ENCODE measurements around the gene DDX50. TPM values are rescaled to one million over a fixed set of nuclear protein-coding genes. Genes with fewer than 3 reads are reported as not detected.

Gene DDX50, protein sequence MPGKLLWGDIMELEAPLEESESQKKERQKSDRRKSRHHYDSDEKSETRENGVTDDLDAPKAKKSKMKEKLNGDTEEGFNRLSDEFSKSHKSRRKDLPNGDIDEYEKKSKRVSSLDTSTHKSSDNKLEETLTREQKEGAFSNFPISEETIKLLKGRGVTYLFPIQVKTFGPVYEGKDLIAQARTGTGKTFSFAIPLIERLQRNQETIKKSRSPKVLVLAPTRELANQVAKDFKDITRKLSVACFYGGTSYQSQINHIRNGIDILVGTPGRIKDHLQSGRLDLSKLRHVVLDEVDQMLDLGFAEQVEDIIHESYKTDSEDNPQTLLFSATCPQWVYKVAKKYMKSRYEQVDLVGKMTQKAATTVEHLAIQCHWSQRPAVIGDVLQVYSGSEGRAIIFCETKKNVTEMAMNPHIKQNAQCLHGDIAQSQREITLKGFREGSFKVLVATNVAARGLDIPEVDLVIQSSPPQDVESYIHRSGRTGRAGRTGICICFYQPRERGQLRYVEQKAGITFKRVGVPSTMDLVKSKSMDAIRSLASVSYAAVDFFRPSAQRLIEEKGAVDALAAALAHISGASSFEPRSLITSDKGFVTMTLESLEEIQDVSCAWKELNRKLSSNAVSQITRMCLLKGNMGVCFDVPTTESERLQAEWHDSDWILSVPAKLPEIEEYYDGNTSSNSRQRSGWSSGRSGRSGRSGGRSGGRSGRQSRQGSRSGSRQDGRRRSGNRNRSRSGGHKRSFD
- 81.1 and 86.1 TPM in 2 replicates for total RNA-seq

DNA sequence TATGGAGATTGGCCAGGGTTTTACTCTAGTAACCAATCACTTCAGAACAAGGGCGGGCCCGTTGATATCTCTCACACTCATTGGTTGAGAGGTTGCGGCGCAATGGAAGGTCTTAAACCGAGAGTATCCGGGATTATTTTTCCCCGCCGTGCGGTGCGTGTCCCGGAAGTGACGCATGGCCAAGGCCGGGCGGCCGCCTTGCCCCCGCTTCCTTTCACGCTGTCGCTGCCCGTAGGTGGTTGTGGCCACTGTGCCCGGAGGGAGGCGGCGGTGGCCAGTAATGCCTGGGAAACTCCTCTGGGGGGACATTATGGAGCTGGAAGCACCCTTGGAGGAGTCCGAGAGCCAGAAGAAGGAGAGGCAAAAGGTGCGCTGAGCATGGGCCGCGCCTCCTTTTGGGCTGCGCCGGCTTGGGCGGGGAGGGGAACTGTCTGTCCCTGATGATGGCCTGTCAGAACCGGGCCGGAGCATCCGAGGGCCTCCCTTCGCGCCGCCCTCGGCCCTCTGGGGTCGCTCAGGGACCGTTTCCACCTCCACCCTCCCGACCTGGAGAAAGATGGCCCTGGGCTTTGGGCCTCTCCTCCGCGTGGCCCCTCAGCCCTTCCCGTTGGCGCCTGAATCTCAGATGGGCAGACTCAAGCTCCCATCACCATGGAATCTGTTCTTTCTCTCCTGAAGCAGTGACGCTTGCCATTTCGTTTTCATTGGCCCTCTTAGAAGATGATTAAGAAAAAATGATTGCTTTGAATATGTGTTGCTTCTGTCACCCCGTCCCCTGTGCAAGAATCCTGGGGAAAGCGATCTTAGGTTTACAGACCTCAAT is at the start of gene DDX50:
Gene DDX50, plus strand, starts transcription at position 211 of the 823 bp plus-strand sequence. Its CDS starts 70 bp downstream, at position 281.

DNA sequence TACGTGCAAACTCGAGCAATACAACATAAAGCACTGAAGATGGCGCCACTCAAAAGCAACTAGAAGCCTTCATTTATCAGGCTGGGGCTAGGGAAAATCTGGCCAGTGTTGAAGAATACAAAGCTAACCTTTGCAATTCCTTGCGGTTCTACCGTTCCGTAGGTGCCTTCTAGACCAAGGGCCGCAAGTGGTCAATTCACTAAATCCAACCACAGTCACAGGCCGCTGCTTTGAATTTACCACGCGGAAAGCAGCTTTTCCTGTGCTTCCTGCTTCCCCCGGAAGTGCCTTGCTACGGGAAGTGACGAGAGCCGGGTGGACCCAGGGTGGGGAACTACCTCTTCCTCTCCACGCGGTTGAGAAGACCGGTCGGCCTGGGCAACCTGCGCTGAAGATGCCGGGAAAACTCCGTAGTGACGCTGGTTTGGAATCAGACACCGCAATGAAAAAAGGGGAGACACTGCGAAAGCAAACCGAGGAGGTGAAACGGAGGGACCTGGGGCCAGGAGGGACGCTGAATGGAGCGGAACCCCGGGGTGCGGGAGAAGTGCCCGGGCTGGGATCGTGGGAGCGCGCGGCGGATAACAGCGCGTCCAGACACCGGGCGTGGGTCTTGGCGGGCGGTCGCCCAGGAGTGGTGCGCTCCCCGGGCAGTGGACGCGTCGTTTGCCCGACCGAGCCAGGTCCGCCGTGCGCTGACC is 54.9 kb downstream of the DDX50 start, which contains the start of gene DDX21:
Gene DDX21, plus strand, starts transcription at position 339 of the 701 bp plus-strand sequence. Its CDS starts 56 bp downstream, at position 395.

DNA sequence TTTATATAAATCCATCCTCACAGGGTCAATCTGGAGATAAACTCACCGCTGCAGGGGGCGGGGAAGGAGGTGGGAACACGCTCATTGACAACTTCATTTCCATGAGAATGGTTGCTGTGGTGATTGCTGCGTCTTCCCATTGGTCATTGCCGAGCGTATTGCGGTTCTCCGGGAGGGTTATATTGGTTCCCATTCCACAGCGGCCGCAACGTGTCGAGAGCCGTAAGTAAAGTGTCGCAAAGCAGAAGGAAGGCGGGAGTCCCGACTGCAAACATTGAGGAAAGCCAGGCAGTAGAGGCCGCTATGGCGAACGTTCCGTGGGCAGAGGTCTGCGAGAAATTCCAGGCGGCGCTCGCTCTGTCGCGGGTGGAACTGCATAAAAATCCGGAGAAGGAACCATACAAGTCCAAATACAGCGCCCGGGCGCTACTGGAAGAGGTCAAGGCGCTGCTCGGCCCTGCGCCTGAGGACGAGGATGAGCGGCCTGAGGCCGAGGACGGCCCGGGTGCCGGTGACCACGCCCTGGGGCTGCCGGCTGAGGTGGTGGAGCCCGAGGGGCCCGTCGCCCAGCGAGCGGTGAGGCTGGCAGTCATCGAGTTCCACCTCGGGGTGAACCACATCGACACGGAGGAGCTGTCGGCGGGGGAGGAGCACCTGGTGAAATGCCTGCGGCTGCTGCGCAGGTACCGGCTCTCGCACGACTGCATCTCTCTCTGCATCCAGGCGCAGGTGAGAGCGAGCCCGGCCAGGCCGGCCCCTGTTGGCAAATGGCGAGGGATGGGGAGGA is 87.6 kb downstream of the DDX50 start, which contains the start of gene KIFBP:
Gene KIFBP, plus strand, starts transcription at position 274 of the 787 bp plus-strand sequence. Its CDS starts 30 bp downstream, at position 304.

Other genes with a start within 250 kb of the DDX50 start
- 23.3 and 23.8 TPM in 2 replicates for gene CCAR1, start 180.1 kb upstream of the DDX50 start, total RNA-seq
- gene STOX1, start 73.8 kb upstream of the DDX50 start, total RNA-seq: 0.09 TPM in 1 of 2 replicates, not detected in the other
- gene DDX21, start 54.9 kb downstream of the DDX50 start, total RNA-seq: 57.3 and 109 TPM in 2 replicates
- 36.2 and 59.9 TPM in 2 replicates for gene KIFBP, start 87.5 kb downstream of the DDX50 start, total RNA-seq
- 9.8 and 13.1 TPM in 2 replicates for gene SRGN, start 186.8 kb downstream of the DDX50 start, total RNA-seq
- 35.6 and 43.5 TPM in 2 replicates for gene VPS26A, start 222.9 kb downstream of the DDX50 start, total RNA-seq

Measured in smooth muscle cell of the umbilical artery (primary cell).